IPS DF 6.9 (cell line): ENCODE results near the gene FBXL7.

Experiments used
- DNase-seq: peaks from one replicate; pipeline ENCODE4 v3.0.0-alpha.2; 2013; ENCODE audit warnings: low read depth, low spot score
- H3K27ac ChIP-seq: one replicate; pipeline ENCODE4 v1.5.1; 2013; ENCODE audit warnings: low read length, control low read depth
- H3K27me3 ChIP-seq: 2 replicates; pipeline ENCODE4 v1.6.1; 2013; ENCODE audit warnings: mild to moderate bottlenecking, low read length; ENCODE audit not compliant: control insufficient read depth, insufficient read depth
- H3K36me3 ChIP-seq: 2 replicates; pipeline ENCODE4 v1.6.1; 2013; ENCODE audit warnings: low read length; ENCODE audit not compliant: control insufficient read depth, insufficient read depth
- H3K4me1 ChIP-seq: 2 replicates; pipeline ENCODE4 v1.6.1; 2013; ENCODE audit warnings: low read length; ENCODE audit not compliant: control insufficient read depth, insufficient read depth
- H3K4me3 ChIP-seq: 2 replicates; pipeline ENCODE4 v1.5.1; 2013; ENCODE audit warnings: mild to moderate bottlenecking, low read length
- H3K9me3 ChIP-seq: 2 replicates; pipeline ENCODE4 v1.6.1; 2013; ENCODE audit warnings: low read length, inconsistent platforms; ENCODE audit not compliant: control insufficient read depth, insufficient read depth
- WGBS: extraction: QIAGEN DNeasy Blood & Tissue Kit; methylation state at CpG from one replicate; pipeline ENCODE4 v1.1.7; 2013; ENCODE audit warnings: mixed read lengths, missing lambda C conversion rate; ENCODE audit not compliant: insufficient read length, insufficient coverage; 5-methylcytosine and 5-hydroxymethylcytosine counted together

The FBXL7 gene

GRCh38 chr5:15476977-15477376 is 23.0 kb upstream of the FBXL7 start:
- no peaks in the 10 kb centered on the region for H3K4me1 ChIP-seq
- no peak overlapping the region for H3K4me3 ChIP-seq
- no peak for DNase-seq
- no peaks in the 10 kb centered on the region for H3K9me3 ChIP-seq
- no peaks in the 10 kb centered on the region for H3K36me3 ChIP-seq
- H3K27me3 ChIP-seq: no peaks in the 10 kb centered on the region
- no peak overlapping the region for H3K27ac ChIP-seq
- WGBS: no CpG with 5 or more reads among the region's 3 CpGs

GRCh38 chr5:15480436-15480835 is 19.5 kb upstream of the FBXL7 start:
- no peaks in the 10 kb centered on the region for H3K27me3 ChIP-seq
- H3K9me3 ChIP-seq: no peaks in the 10 kb centered on the region
- no peak for DNase-seq
- WGBS: no CpG with 5 or more reads among the region's 2 CpGs
- no peaks in the 10 kb centered on the region for H3K4me1 ChIP-seq
- H3K4me3 ChIP-seq: no peak overlapping the region
- H3K36me3 ChIP-seq: no peaks in the 10 kb centered on the region
- no peak overlapping the region for H3K27ac ChIP-seq

GRCh38 chr5:15483351-15484097 is 16.5 kb upstream of the FBXL7 start:
- H3K9me3 ChIP-seq: no peaks in the 10 kb centered on the region
- WGBS: no CpG with 5 or more reads among the region's 4 CpGs

GRCh38 chr5:15487228-15487627 is 12.8 kb upstream of the FBXL7 start:
- DNase-seq: no peak
- H3K27me3 ChIP-seq: no peaks in the 10 kb centered on the region
- H3K4me3 ChIP-seq: no peak overlapping the region
- H3K4me1 ChIP-seq: no peaks in the 10 kb centered on the region
- WGBS: no CpG with 5 or more reads among the region's 2 CpGs
- H3K9me3 ChIP-seq: no peaks in the 10 kb centered on the region
- H3K27ac ChIP-seq: no peak overlapping the region
- no peaks in the 10 kb centered on the region for H3K36me3 ChIP-seq

More at GRCh38 chr5:15483351-15484097, 16.5 kb upstream of the FBXL7 start:
- H3K36me3 ChIP-seq: no peaks in the 10 kb centered on the region
- H3K27ac ChIP-seq: no peak overlapping the region
- DNase-seq: no peak
- H3K27me3 ChIP-seq: no peaks in the 10 kb centered on the region
- H3K4me1 ChIP-seq: no peaks in the 10 kb centered on the region
- no peak overlapping the region for H3K4me3 ChIP-seq

GRCh38 chr5:15489571-15490235 is 10.3 kb upstream of the FBXL7 start:
- no CpG with 5 or more reads among the region's 5 CpGs for WGBS
- H3K4me3 ChIP-seq: no peak overlapping the region
- DNase-seq: no peak
- no peaks in the 10 kb centered on the region for H3K9me3 ChIP-seq
- H3K36me3 ChIP-seq: no peaks in the 10 kb centered on the region
- H3K27me3 ChIP-seq: no peaks in the 10 kb centered on the region
- no peak overlapping the region for H3K27ac ChIP-seq
- no peaks in the 10 kb centered on the region for H3K4me1 ChIP-seq

GRCh38 chr5:15492545-15492944 is 7.4 kb upstream of the FBXL7 start:
- WGBS: no CpG with 5 or more reads among the region's 1 CpG

GRCh38 chr5:15493501-15493900 is 6.5 kb upstream of the FBXL7 start:
- Histone ChIP-seq H3K27ac (no peak overlapping the region), H3K4me1 (no peaks in the 10 kb centered on the region), H3K36me3 (no peaks in the 10 kb centered on the region), H3K27me3 (no peaks in the 10 kb centered on the region), H3K4me3 (no peak overlapping the region), H3K9me3 (no peaks in the 10 kb centered on the region)
- DNase-seq: no peak
- 100% methylated on average over 3 of the region's 5 CpGs for WGBS

More at GRCh38 chr5:15492545-15492944, 7.4 kb upstream of the FBXL7 start:
- Histone ChIP-seq H3K27me3 (no peaks in the 10 kb centered on the region), H3K4me1 (no peaks in the 10 kb centered on the region), H3K27ac (no peak overlapping the region), H3K9me3 (no peaks in the 10 kb centered on the region), H3K4me3 (no peak overlapping the region), H3K36me3 (no peaks in the 10 kb centered on the region)
- DNase-seq: no peak

- no peak for DNase-seq
Measured at GRCh38 chr5:15495026-15495425, 5.0 kb upstream of the FBXL7 start.

GRCh38 chr5:15496886-15497285 is 3.1 kb upstream of the FBXL7 start:
- WGBS: no CpG with 5 or more reads among the region's 3 CpGs
- Histone ChIP-seq H3K4me3 (no peak overlapping the region), H3K27me3 (no peaks in the 10 kb centered on the region), H3K4me1 (no peaks in the 10 kb centered on the region), H3K36me3 (no peaks in the 10 kb centered on the region), H3K9me3 (no peaks in the 10 kb centered on the region), H3K27ac (no peak overlapping the region)
- no peak for DNase-seq

More at GRCh38 chr5:15495026-15495425, 5.0 kb upstream of the FBXL7 start:
- no peaks in the 10 kb centered on the region for H3K4me1 ChIP-seq
- no peak overlapping the region for H3K27ac ChIP-seq
- no peak overlapping the region for H3K4me3 ChIP-seq
- H3K9me3 ChIP-seq: no peaks in the 10 kb centered on the region
- H3K36me3 ChIP-seq: no peaks in the 10 kb centered on the region
- WGBS: no CpG with 5 or more reads among the region's 6 CpGs
- H3K27me3 ChIP-seq: no peaks in the 10 kb centered on the region

- no peak for DNase-seq
- WGBS: no CpG with 5 or more reads among the region's 61 CpGs
- Histone ChIP-seq H3K27ac (no peak overlapping the region), H3K9me3 (no peaks in the 10 kb centered on the region), H3K27me3 (no peaks in the 10 kb centered on the region), H3K4me3 (peak overlapping the region; percentile 61), H3K4me1 (no peaks in the 10 kb centered on the region), H3K36me3 (no peaks in the 10 kb centered on the region)
Measured at GRCh38 chr5:15500325-15501001, 483 bp downstream of the FBXL7 start.
